C4-2B (cell line): ENCODE results near the gene DGCR8.

ENCODE experiments used
- CTCF ChIP-seq: fragments of 450-650 bp; conservative IDR thresholded peaks from 2 replicates; pipeline ENCODE4 v1.5.1; 2017; ENCODE audit warnings: mild to moderate bottlenecking
- ZFX ChIP-seq: fragments of 450-650 bp; IDR thresholded peaks from 2 replicates; pipeline ENCODE4 v1.6.1; 2017

- TF ChIP-seq CTCF (no peak), ZFX (no peak)
Measured at GRCh38 chr22:20127318-20127868, 47.4 kb downstream of the DGCR8 start.
